H1 (cell line): ENCODE measurements around the gene SH3PXD2A. TPM values are rescaled to one million over a fixed set of nuclear protein-coding genes. Genes with fewer than 3 reads are reported as not detected.

Experiments
- CTCF ChIA-PET: fragments of 300-600 bp; sonication (Branson Sonifier 250); formaldehyde crosslinking; loops from one replicate; lab custom pipeline; 2021; ENCODE audit not compliant: partially characterized antibody; lab: Charles Lee
- POLR2A ChIA-PET: fragments of 300-600 bp; sonication (Branson Sonifier 250); formaldehyde crosslinking; loops from one replicate; lab custom pipeline; 2021; ENCODE audit warnings: inconsistent platforms; ENCODE audit not compliant: partially characterized antibody; lab: Charles Lee
- DNase-seq, 2 experiments: peaks; one replicate each; pipeline versions ENCODE4 v3.0.0 to v3.0.0-alpha.2; 2010 to 2022; ENCODE audit warnings: low spot score in 2 of 2, low read depth in 1 of 2, mixed read lengths in 1 of 2
- FAIRE-seq: peaks from 2 replicates; lab custom pipeline; 2011; peaks lifted over from hg19 to GRCh38; lab: Jason Lieb, UNC
- H2AFZ ChIP-seq: 2 replicates; pipeline ENCODE4 v1.8.1; 2012; ENCODE audit warnings: low read length, inconsistent platforms
- H2AK5ac ChIP-seq: 2 replicates; pipeline ENCODE4 v1.6.1; 2013; ENCODE audit warnings: low read depth, low read length
- H2BK120ac ChIP-seq: replicated peaks from 2 replicates; pipeline ENCODE3; 2013; ENCODE audit warnings: low read depth, low read length, inconsistent platforms
- H2BK12ac ChIP-seq: 2 replicates; pipeline ENCODE4 v1.6.1; 2013; ENCODE audit warnings: low read depth, low read length
- H2BK15ac ChIP-seq: 2 replicates; pipeline ENCODE4 v1.6.1; 2013; ENCODE audit warnings: low read length
- H2BK20ac ChIP-seq: 2 replicates; pipeline ENCODE4 v1.6.1; 2013; ENCODE audit warnings: low read length
- H2BK5ac ChIP-seq: 2 replicates; pipeline ENCODE4 v1.6.1; 2013; ENCODE audit warnings: low read depth, low read length
- H3K14ac ChIP-seq: 2 replicates; pipeline ENCODE4 v1.6.1; 2013; ENCODE audit warnings: inconsistent platforms; ENCODE audit not compliant: insufficient read length
- H3K18ac ChIP-seq: 2 replicates; pipeline ENCODE4 v1.6.1; 2013; ENCODE audit warnings: low read length; ENCODE audit errors: extremely low read depth
- H3K23ac ChIP-seq: 2 replicates; pipeline ENCODE4 v1.6.1; 2013; ENCODE audit warnings: inconsistent platforms; ENCODE audit not compliant: insufficient read length
- H3K23me2 ChIP-seq: 2 replicates; pipeline ENCODE4 v1.6.1; 2013; ENCODE audit warnings: low read depth, low read length
- H3K27ac ChIP-seq: 2 replicates; pipeline ENCODE4 v1.6.1; 2011; ENCODE audit warnings: low read depth, low read length, inconsistent platforms
- H3K27me3 ChIP-seq, 4 experiments: replicated peaks in 1 of 4; 1 replicate in 1 of 4; 2 replicates in 3 of 4; pipeline versions ENCODE4 v1.6.1 to v1.8.1; 2011 to 2013; ENCODE audit warnings: low read length in 3 of 4, mild to moderate bottlenecking in 3 of 4, inconsistent platforms in 2 of 4, mixed read lengths in 2 of 4, moderate library complexity in 1 of 4; ENCODE audit not compliant: control insufficient read depth in 3 of 4, insufficient read depth in 3 of 4; ENCODE audit errors: extremely low read depth in 1 of 4
- H3K36me3 ChIP-seq, 4 experiments: 2 replicates each; pipeline versions ENCODE4 v1.6.1 to v1.8.1; 2011 to 2013; ENCODE audit warnings: mild to moderate bottlenecking in 4 of 4, low read length in 3 of 4, moderate library complexity in 2 of 4, control low read depth in 1 of 4, inconsistent platforms in 1 of 4; ENCODE audit not compliant: insufficient read depth in 4 of 4, control insufficient read depth in 2 of 4
- H3K4ac ChIP-seq: replicated peaks from 2 replicates; pipeline ENCODE3; 2013; ENCODE audit warnings: low read length, low read depth, mixed read lengths, inconsistent platforms; ENCODE audit not compliant: insufficient read length
- H3K4me1 ChIP-seq, 4 experiments: replicated peaks in 1 of 4; 1 replicate in 1 of 4; 2 replicates in 3 of 4; pipeline versions ENCODE4 v1.6.1 to v1.8.1; 2011 to 2013; ENCODE audit warnings: low read length in 3 of 4, inconsistent platforms in 2 of 4, mixed read lengths in 1 of 4; ENCODE audit not compliant: insufficient read depth in 4 of 4, control insufficient read depth in 3 of 4
- H3K4me2 ChIP-seq, 2 experiments: 2 replicates each; pipeline versions ENCODE4 v1.6.1 to v1.8.1; 2011 to 2013; ENCODE audit warnings: low read depth in 2 of 2, low read length in 2 of 2, control low read depth in 1 of 2, inconsistent platforms in 1 of 2, mild to moderate bottlenecking in 1 of 2; ENCODE audit not compliant: insufficient read depth in 1 of 2
- H3K4me3 ChIP-seq, 4 experiments: fragments of 200-600, 300-600 bp in 1 of 4; sonication (generic), shearing (Covaris generic), sonication (Bioruptor Twin) in 1 of 4; 2 replicates each; pipeline versions ENCODE4 v1.5.1 to v1.8.1; 2011 to 2016; ENCODE audit warnings: low read length in 4 of 4, low read depth in 3 of 4, control low read depth in 2 of 4, inconsistent platforms in 2 of 4, mild to moderate bottlenecking in 2 of 4, mixed read lengths in 1 of 4, moderate library complexity in 1 of 4; ENCODE audit not compliant: insufficient read depth in 2 of 4; ENCODE audit errors: extremely low read depth in 1 of 4
- H3K56ac ChIP-seq: replicated peaks from 2 replicates; pipeline ENCODE3; 2013; ENCODE audit warnings: low read depth, mild to moderate bottlenecking, mixed read lengths, low read length, inconsistent platforms; ENCODE audit not compliant: insufficient read length
- H3K79me1 ChIP-seq: 2 replicates; pipeline ENCODE4 v1.6.1; 2013; ENCODE audit warnings: low read depth, low read length, control low read depth
- H3K79me2 ChIP-seq, 2 experiments: 2 replicates each; pipeline versions ENCODE4 v1.6.1 to v1.8.1; 2012 to 2013; ENCODE audit warnings: low read length in 2 of 2, mild to moderate bottlenecking in 2 of 2, inconsistent platforms in 1 of 2; ENCODE audit not compliant: insufficient read depth in 2 of 2, control insufficient read depth in 1 of 2
- H3K9ac ChIP-seq, 4 experiments: replicated peaks in 1 of 4; 1 replicate in 1 of 4; 2 replicates in 3 of 4; pipeline versions ENCODE4 v1.6.1 to v1.8.1; 2011 to 2013; ENCODE audit warnings: low read depth in 3 of 4, low read length in 3 of 4, control low read depth in 2 of 4, mild to moderate bottlenecking in 2 of 4, moderate library complexity in 2 of 4, inconsistent platforms in 1 of 4; ENCODE audit errors: extremely low read depth in 1 of 4
- H3K9me3 ChIP-seq, 2 experiments: 2 replicates each; pipeline versions ENCODE4 v1.6.1 to v1.8.1; 2012 to 2013; ENCODE audit warnings: mild to moderate bottlenecking in 2 of 2, moderate library complexity in 2 of 2, control low read depth in 1 of 2, inconsistent platforms in 1 of 2, low read depth in 1 of 2, low read length in 1 of 2, mixed read lengths in 1 of 2; ENCODE audit not compliant: insufficient read depth in 2 of 2
- H4K20me1 ChIP-seq, 2 experiments: replicated peaks in 1 of 2; 2 replicates each; pipeline versions ENCODE3 to v1.8.1; 2011 to 2013; ENCODE audit warnings: inconsistent platforms in 2 of 2, low read length in 2 of 2, mild to moderate bottlenecking in 1 of 2; ENCODE audit not compliant: insufficient read depth in 2 of 2, control insufficient read depth in 1 of 2
- H4K5ac ChIP-seq: 2 replicates; pipeline ENCODE4 v1.6.1; 2013; ENCODE audit warnings: low read length, low read depth, mixed read lengths, inconsistent platforms; ENCODE audit not compliant: insufficient read length
- H4K8ac ChIP-seq: 2 replicates; pipeline ENCODE4 v1.8.0; 2013; ENCODE audit warnings: mild to moderate bottlenecking, moderate library complexity, low read length, inconsistent platforms; ENCODE audit not compliant: insufficient read depth; ENCODE audit errors: extremely low read depth
- H4K91ac ChIP-seq: replicated peaks from 2 replicates; pipeline ENCODE3; 2013; ENCODE audit warnings: low read length, mixed read lengths, inconsistent platforms; ENCODE audit not compliant: insufficient read length
- CTCF ChIP-seq, 3 experiments: IDR thresholded peaks; 1 replicate in 2 of 3; 2 replicates in 1 of 3; pipeline versions ENCODE4 v1.5.1 to v1.6.1; 2011; ENCODE audit warnings: low read length in 3 of 3, mild to moderate bottlenecking in 3 of 3, inconsistent platforms in 2 of 3, low read depth in 1 of 3, moderate library complexity in 1 of 3; ENCODE audit not compliant: insufficient read depth in 1 of 3; ENCODE audit errors: control extremely low read depth in 1 of 3
- POLR2AphosphoS5 ChIP-seq: IDR thresholded peaks from 2 replicates; pipeline ENCODE4 v1.6.1; 2011; ENCODE audit warnings: low read depth, low read length
- WGBS, 2 experiments: shearing (Covaris generic) in 1 of 2; methylation state at CpG; one replicate each; pipeline versions ENCODE4 v1.1.6 to v1.1.7; 2013 to 2015; ENCODE audit warnings: low lambda C conversion rate in 2 of 2, mixed read lengths in 2 of 2, inconsistent platforms in 1 of 2, low coverage in 1 of 2, missing lambda C conversion rate in 1 of 2; ENCODE audit not compliant: insufficient replicate concordance in 2 of 2, insufficient coverage in 1 of 2, insufficient read length in 1 of 2; ENCODE audit errors: extremely low coverage in 1 of 2, missing lambda C conversion rate in 1 of 2; 5-methylcytosine and 5-hydroxymethylcytosine counted together
- polyA plus RNA-seq, 7 experiments: library from polyadenylated mRNA; depleted of rRNA in 3 of 7; stranded (reverse) in 5 of 7; unstranded in 2 of 7; fragments of >200 nt in 5 of 7; fragments of 200-250 nt in 2 of 7; gene quantifications; 1 replicate in 5 of 7; 2 replicates in 1 of 7; 4 replicates in 1 of 7; pipeline versions ENCODE4 v1.2.1 to v1.2.3, GENCODE V29; 2011 to 2013; ENCODE audit warnings: missing spikeins in 2 of 7, mixed read lengths in 2 of 7
- total RNA-seq: library from RNA; stranded (reverse); fragmentation: NEBNext Ultra II Directional; extraction: Animal tissue kit (Norgen Biotek cat#: 25700); gene quantifications from 2 replicates; pipeline ENCODE4 v1.2.1, GENCODE V29; 2021

Gene SH3PXD2A
- total and polyA plus RNA-seq, 2 of the 8 experiments (the other 6 are each of a cell fraction or from before 2014, with no cell fraction given): 5.4 to 16.3 TPM

- Histone ChIP-seq H3K18ac (no peak overlapping the region), H3K9me3 (no peaks in the 10 kb centered on the region), H2BK20ac (no peak overlapping the region), H2BK120ac (no peak overlapping the region), H3K14ac (no peak overlapping the region), H3K56ac (no peak overlapping the region), H2BK12ac (no peak overlapping the region), H3K27ac (no peak overlapping the region), H3K4ac (no peak overlapping the region), H3K4me1 (peaks cover 0 to 8% (median 1%) of the 10 kb centered on the region in 4 experiments; a peak in 1 of 7 replicates), H4K8ac (no peak overlapping the region), H4K91ac (no peak overlapping the region), H4K20me1 (no peaks in the 10 kb centered on the region), H2AK5ac (no peak overlapping the region), H4K5ac (no peak overlapping the region), H3K79me1 (no peaks in the 10 kb centered on the region), H2BK5ac (no peak overlapping the region), H3K9ac (no peak overlapping the region), H3K79me2 (no peaks in the 10 kb centered on the region), H3K4me2 (no peak overlapping the region), H3K4me3 (no peak overlapping the region), H3K27me3 (no peaks in the 10 kb centered on the region), H2AFZ (no peak overlapping the region), H2BK15ac (no peak overlapping the region), H3K23ac (no peak overlapping the region), H3K23me2 (no peaks in the 10 kb centered on the region), H3K36me3 (no peaks in the 10 kb centered on the region)
- DNase-seq: no peak
- no peak for FAIRE-seq
- WGBS, 2 experiments: 87% methylated on average over 6 of the region's 6 CpGs; no CpG with 5 or more reads in 1 of the 2 experiments
- ChIA-PET CTCF (interaction anchor here (0.7 to 10.0 kb wide), 14 partner anchors 11 to 175 kb away, joined by 3 to 75 read pairs (median 4); partner anchors contain the start of gene SH3PXD2A), POLR2A (no interaction called here)
- TF ChIP-seq POLR2AphosphoS5: no peak
- TF ChIP-seq CTCF (IDR thresholded peaks at IDR 0.05; ENCODE audit: control extremely low read depth in 1 of 3, insufficient read depth in 1 of 3, low read depth in 1 of 3, low read length in 3 of 3): peak in 1 of 3 experiments; percentile 2; a peak in 1 of 4 replicates
These were observed 19.4 kb upstream of the SH3PXD2A start for GRCh38 chr10:103874730-103875129.
